Measurements from ENCODE around the gene OR5H2. TPM values are rescaled to one million over a fixed set of nuclear protein-coding genes. Genes with fewer than 3 reads are reported as not detected.

Gene OR5H2
- total and polyA plus RNA-seq, 8 donors, result not detected

DNA sequence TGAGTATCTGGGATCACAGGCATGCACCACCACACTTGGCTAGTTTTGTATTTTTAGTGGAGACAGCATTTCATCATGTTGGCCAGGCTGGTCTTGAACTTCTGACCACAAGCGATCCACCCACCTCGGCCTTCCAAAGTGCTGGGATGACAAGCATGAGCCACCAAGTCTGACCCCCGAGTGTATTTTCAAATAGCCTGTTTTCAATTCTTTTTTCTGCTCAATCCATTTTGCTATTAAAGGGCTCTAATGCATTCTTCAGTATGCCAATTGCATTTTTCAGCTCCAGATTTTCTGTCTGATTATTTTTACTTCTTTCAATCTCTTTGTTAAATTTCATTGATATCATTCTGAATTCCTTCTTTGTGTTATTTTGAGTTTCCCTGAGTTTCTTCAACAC lies 12.5 kb upstream of the OR5H2 start:
- WGBS, 2 donors, result 61 to 70% methylated on average over 3 of the region's 3 CpGs
- no peak for ATAC-seq

DNA sequence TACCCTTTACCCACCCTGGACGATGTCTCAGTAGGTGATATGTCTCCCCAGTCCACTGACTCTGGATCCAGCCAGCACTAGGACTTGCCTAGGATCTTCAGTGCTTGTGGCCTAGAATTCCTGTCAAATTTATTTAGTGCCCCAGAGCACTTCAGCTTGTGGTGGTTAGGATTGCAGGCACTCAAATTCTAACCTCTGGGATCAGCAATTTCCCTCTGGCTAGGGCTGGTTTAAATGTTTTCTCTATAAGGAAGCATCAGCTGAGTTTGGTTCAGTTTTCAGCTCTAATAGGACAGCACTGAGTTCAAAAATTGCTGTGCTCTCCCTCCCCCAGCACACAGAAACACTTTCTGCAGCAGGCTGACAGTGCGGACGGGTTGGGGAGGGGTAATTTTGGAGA lies 10.2 kb upstream of the OR5H2 start:
- Histone ChIP-seq H3K9me3 (no peaks in the 10 kb centered on the region), H3K36me3 (no peaks in the 10 kb centered on the region), H3K4me3 (no peak overlapping the region), H3K27ac (no peak overlapping the region), H3K27me3 (no peaks in the 10 kb centered on the region), H3K4me1 (no peaks in the 10 kb centered on the region)
- ATAC-seq, result no peak
- 44 to 57% methylated on average over 3 of the region's 3 CpGs for WGBS, 2 donors
- no peak for DNase-seq
- no peak for FAIRE-seq
- intact Hi-C loops (cut with DNase I), result no loop called here
- TF ChIP-seq, protein P1, sequence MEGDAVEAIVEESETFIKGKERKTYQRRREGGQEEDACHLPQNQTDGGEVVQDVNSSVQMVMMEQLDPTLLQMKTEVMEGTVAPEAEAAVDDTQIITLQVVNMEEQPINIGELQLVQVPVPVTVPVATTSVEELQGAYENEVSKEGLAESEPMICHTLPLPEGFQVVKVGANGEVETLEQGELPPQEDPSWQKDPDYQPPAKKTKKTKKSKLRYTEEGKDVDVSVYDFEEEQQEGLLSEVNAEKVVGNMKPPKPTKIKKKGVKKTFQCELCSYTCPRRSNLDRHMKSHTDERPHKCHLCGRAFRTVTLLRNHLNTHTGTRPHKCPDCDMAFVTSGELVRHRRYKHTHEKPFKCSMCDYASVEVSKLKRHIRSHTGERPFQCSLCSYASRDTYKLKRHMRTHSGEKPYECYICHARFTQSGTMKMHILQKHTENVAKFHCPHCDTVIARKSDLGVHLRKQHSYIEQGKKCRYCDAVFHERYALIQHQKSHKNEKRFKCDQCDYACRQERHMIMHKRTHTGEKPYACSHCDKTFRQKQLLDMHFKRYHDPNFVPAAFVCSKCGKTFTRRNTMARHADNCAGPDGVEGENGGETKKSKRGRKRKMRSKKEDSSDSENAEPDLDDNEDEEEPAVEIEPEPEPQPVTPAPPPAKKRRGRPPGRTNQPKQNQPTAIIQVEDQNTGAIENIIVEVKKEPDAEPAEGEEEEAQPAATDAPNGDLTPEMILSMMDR (IDR thresholded peaks at IDR 0.05), result no peak

More for the DNA sequence above, 12.5 kb upstream of the OR5H2 start:
- Histone ChIP-seq H3K4me3 (no peak overlapping the region), H3K4me1 (no peaks in the 10 kb centered on the region), H3K9me3 (no peaks in the 10 kb centered on the region), H3K27me3 (no peaks in the 10 kb centered on the region), H3K36me3 (no peaks in the 10 kb centered on the region), H3K27ac (no peak overlapping the region)
- FAIRE-seq (no peak), DNase-seq (no peak)
- TF ChIP-seq, protein P1 (IDR thresholded peaks at IDR 0.05), result no peak
- intact Hi-C loops (cut with DNase I), result no loop called here

DNA sequence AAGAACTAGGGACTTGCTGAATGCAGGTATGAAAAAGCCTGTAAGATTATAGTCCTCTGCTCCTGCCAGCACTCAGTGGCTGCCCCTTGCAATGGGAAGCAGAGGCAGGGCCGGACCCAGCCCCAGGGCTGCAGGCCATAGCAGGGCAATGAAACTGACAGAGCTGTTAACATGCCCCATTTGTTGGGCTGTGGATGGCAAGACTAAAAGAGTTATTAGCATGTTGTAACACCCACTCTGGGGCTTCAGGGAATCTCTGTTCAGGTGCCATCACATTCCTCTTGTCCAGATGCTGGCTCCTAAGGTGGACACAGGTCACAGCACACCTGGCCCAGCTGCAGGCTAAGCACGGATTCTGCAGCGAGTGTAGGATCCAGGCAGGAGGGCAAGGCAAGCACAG lies 7.4 kb upstream of the OR5H2 start:
- Histone ChIP-seq H3K27ac (no peak overlapping the region), H3K9me3 (no peaks in the 10 kb centered on the region), H3K4me1 (no peaks in the 10 kb centered on the region), H3K36me3 (no peaks in the 10 kb centered on the region), H3K4me3 (no peak overlapping the region), H3K27me3 (no peaks in the 10 kb centered on the region)
- no peak for ATAC-seq
- intact Hi-C loops (cut with DNase I), result no loop called here
- FAIRE-seq, result no peak
- WGBS, 2 donors, result 62 to 80% methylated on average over 3 of the region's 3 CpGs
- TF ChIP-seq, protein P1 (IDR thresholded peaks at IDR 0.05), result no peak
- DNase-seq, result no peak

DNA sequence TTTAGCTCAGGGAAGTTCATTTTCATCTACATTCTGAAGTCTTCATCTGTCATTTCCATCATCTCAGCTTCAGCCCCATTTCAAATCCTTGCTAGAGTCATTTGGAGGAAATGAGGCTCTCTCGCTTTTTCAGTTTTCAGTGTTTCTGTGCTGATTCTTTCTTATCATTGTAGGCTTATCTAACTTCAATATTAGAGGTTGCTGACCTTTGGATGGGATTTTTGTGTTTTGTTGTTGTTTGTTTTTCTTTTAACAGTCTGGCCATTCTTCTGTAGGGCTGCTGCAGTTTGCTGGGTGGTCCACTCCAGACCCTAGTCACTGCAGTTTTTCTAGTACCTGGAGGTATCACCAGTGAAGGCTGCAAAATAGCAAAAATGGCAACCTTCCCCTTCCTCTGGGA lies 8.6 kb downstream of the OR5H2 start:
- Histone ChIP-seq H3K4me3 (no peak overlapping the region), H3K36me3 (no peaks in the 10 kb centered on the region), H3K4me1 (no peaks in the 10 kb centered on the region), H3K27me3 (no peaks in the 10 kb centered on the region), H3K27ac (no peak overlapping the region), H3K9me3 (no peaks in the 10 kb centered on the region)
- WGBS, 2 donors, result 20 to 23% methylated on average over 1 of the region's 1 CpG
- DNase-seq (no peak), ATAC-seq (no peak), FAIRE-seq (no peak)
- TF ChIP-seq, protein P1 (IDR thresholded peaks at IDR 0.05), result no peak
- intact Hi-C loops (cut with DNase I), result no loop called here

DNA sequence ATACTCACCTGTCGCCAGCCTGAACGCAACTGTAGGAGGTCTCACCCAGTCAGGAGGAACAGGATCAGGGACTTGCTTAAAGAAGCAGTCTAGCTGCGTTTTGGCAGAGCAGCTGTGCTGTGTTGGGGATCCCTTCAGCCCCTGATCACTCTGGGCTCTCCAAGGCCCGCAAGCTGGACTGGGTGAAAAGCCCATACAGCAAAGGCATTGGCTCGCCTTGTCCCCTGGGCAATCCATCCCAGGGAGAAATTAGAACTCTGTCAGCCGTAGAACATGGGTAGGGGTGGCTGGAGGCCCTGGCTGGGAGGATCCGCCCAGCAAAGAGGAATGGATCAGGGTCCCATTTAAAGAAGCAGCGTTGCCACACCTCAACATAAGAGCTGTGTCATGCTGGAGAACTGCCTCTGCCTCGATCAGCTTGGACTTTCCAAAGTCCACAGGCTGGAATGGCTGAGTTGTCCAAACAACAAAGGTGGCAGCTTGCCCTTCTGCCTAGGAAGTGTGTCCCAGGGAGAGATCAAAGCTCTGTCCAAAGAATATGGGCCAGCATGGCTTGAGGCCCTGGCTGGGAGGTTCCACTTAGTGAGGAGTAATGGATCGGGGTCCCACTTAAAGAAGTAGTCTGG lies 9.1 kb downstream of the OR5H2 start:
- DNase-seq (no peak), FAIRE-seq (no peak), ATAC-seq (no peak)
- H3K4me3 ChIP-seq, result no peak overlapping the region
- 47 to 63% methylated on average over 10 of the region's 10 CpGs for WGBS, 2 donors
- H3K36me3 ChIP-seq, result no peaks in the 10 kb centered on the region
- H3K9me3 ChIP-seq, result no peaks in the 10 kb centered on the region
- TF ChIP-seq, protein P1 (IDR thresholded peaks at IDR 0.05), result no peak
- no peak overlapping the region for H3K27ac ChIP-seq
- no peaks in the 10 kb centered on the region for H3K4me1 ChIP-seq
- H3K27me3 ChIP-seq, result no peaks in the 10 kb centered on the region
- intact Hi-C loops (cut with DNase I), result no loop called here

All from pancreas (tissue), 10 donors.